HepG2 (cell line): ENCODE results near the gene EIF3L. TPM values are rescaled to one million over a fixed set of nuclear protein-coding genes. Genes with fewer than 3 reads are reported as not detected.

Experiments
- AFF4 ChIP-seq: sonication (generic); formaldehyde crosslinking; IDR thresholded peaks from 2 replicates; pipeline ENCODE4 v1.4.0; 2020; ENCODE audit warnings: missing genetic modification reagents
- ARHGAP35 ChIP-seq: sonication (generic); formaldehyde crosslinking; IDR thresholded peaks from 2 replicates; pipeline ENCODE4 v1.9.0; 2022; ENCODE audit warnings: mild to moderate bottlenecking, inconsistent platforms, moderate library complexity, missing genetic modification reagents, borderline replicate concordance
- ARID4A ChIP-seq: sonication (generic); formaldehyde crosslinking; IDR thresholded peaks from 2 replicates; pipeline ENCODE4 v1.5.0; 2020; ENCODE audit warnings: mild to moderate bottlenecking, missing genetic modification reagents, borderline replicate concordance
- FOXP4 ChIP-seq: sonication (generic); formaldehyde crosslinking; IDR thresholded peaks from 2 replicates; pipeline ENCODE4 v1.4.0; 2020; ENCODE audit warnings: missing genetic modification reagents
- HCFC1 ChIP-seq: fragments of 150-350 bp; IDR thresholded peaks from 2 replicates; pipeline ENCODE4 v1.6.1; 2014; ENCODE audit warnings: low read depth, low read length
- POLR2A ChIP-seq, 2 experiments: IDR thresholded peaks; 2 replicates each; pipeline ENCODE4 v1.6.1; 2011; ENCODE audit warnings: low read depth in 2 of 2, low read length in 2 of 2, mild to moderate bottlenecking in 1 of 2, moderate library complexity in 1 of 2; ENCODE audit not compliant: insufficient read depth in 1 of 2
- ZNF343 ChIP-seq: sonication (generic); formaldehyde crosslinking; IDR thresholded peaks from 2 replicates; pipeline ENCODE4 v1.4.0; 2020; ENCODE audit warnings: mild to moderate bottlenecking, missing genetic modification reagents
- ZNF350 ChIP-seq: sonication (generic); formaldehyde crosslinking; IDR thresholded peaks from 2 replicates; pipeline ENCODE4 v1.4.0; 2020; ENCODE audit warnings: mild to moderate bottlenecking, low read depth, missing genetic modification reagents, borderline replicate concordance
- ZNF407 ChIP-seq: sonication (generic); formaldehyde crosslinking; IDR thresholded peaks from one replicate; pipeline ENCODE4 v1.5.1; 2020; ENCODE audit warnings: mild to moderate bottlenecking, missing genetic modification reagents; ENCODE audit errors: not compliant biosample characterization
- polyA plus RNA-seq, 8 experiments: library from polyadenylated mRNA; depleted of rRNA in 3 of 8; stranded (reverse) in 7 of 8; unstranded in 1 of 8; fragments of >200 nt; fragmentation: Illumina TruSeq in 4 of 8; extraction: Trizol in 4 of 8; gene quantifications; 2 replicates each; pipeline versions ENCODE4 v1.2.1 to v1.2.3, GENCODE V29; 2011 to 2016; ENCODE audit warnings: low read depth in 4 of 8, missing spikeins in 1 of 8, mixed read lengths in 1 of 8; ENCODE audit not compliant: insufficient read depth in 1 of 8
- total RNA-seq, 5 experiments: library from RNA; depleted of rRNA; stranded (reverse); fragments of >200 nt; fragmentation: Illumina TruSeq; extraction: Trizol; gene quantifications; 2 replicates each; pipeline ENCODE4 v1.2.3, GENCODE V29; 2016; ENCODE audit warnings: low read depth in 1 of 5

The EIF3L gene
- total and polyA plus RNA-seq, 2 of the 13 experiments (the other 11 are each of a cell fraction or from before 2014, with no cell fraction given), result 514 to 793 TPM

- no peak for TF ChIP-seq AFF4 (CRISPR knock-in tag)
- TF ChIP-seq HCFC1, result peak; percentile 48; the same call in 1 of the 2 replicates
- TF ChIP-seq ARHGAP35 (CRISPR knock-in tag), result peak; percentile 30; the same call in 1 of the 2 replicates
- peak; percentile 84 to 93 for TF ChIP-seq POLR2A (IDR thresholded peaks at IDR 0.05; ENCODE audit: insufficient read depth in 1 of 2, low read depth in 2 of 2, low read length in 2 of 2)
- TF ChIP-seq FOXP4 (CRISPR knock-in tag), result peak; percentile 41; the same call in 1 of the 2 replicates
- TF ChIP-seq ZNF350 (CRISPR knock-in tag), result peak; percentile 84
- peak; percentile 89 for TF ChIP-seq ZNF407 (CRISPR knock-in tag)
- 0 out of 2 replicates have a peak, but pooled peaks have one; percentile 50 for TF ChIP-seq ZNF343
- TF ChIP-seq ARID4A (CRISPR knock-in tag), result peak; percentile 93
Observed at GRCh38 chr22:37849089-37849751, at the start of gene EIF3L (continued).
